Dermis microvascular lymphatic vessel endothelial cell (primary cell): ENCODE data around the gene MELTF. TPM values are rescaled to one million over a fixed set of nuclear protein-coding genes. Genes with fewer than 3 reads are reported as not detected.
A peak's percentile ranks its signal among the peaks of the same experiment; 100 is the strongest.

Source experiments
- DNase-seq, 2 donors: peaks; one replicate each; pipeline versions ENCODE4 v3.0.0 to v3.0.0-alpha.2; 2010; ENCODE audit warnings: low read depth in 2 of 2
- total RNA-seq: library from RNA; depleted of rRNA; stranded (reverse); fragments of >200 nt; gene quantifications from 2 replicates; pipeline ENCODE4 v1.2.1, GENCODE V29; 2014

The MELTF gene
- total RNA-seq, 1 donor from 2014 or later, result 1.9 TPM

GRCh38 chr3:196969134-196969659, 60.4 kb downstream of the MELTF start:
- DNase-seq, result peak; percentile 4 to 38

GRCh38 chr3:196968233-196969133, 61.1 kb downstream of the MELTF start, which contains the start of gene PIGZ:
Gene PIGZ (minus strand): TSS chr3:196968833. CDS start chr3:196952031, 16,802 bp downstream.
- DNase-seq, result peak in 1 of 2 donors; percentile 55

GRCh38 chr3:196967412-196968232, 62.0 kb downstream of the MELTF start:
- DNase-seq, result no peak

GRCh38 chr3:196966526-196967401, 62.9 kb downstream of the MELTF start:
- no peak for DNase-seq

GRCh38 chr3:196965804-196966173, 63.8 kb downstream of the MELTF start:
- no peak for DNase-seq

- no peak for DNase-seq
Measured at GRCh38 chr3:196965112-196965803, 64.4 kb downstream of the MELTF start.

- no peak for DNase-seq
Measured at GRCh38 chr3:196963631-196963953, 66.0 kb downstream of the MELTF start.

GRCh38 chr3:196962930-196963630, 66.5 kb downstream of the MELTF start:
- no peak for DNase-seq

- DNase-seq, result no peak
Measured at GRCh38 chr3:196962108-196962929, 67.3 kb downstream of the MELTF start.

GRCh38 chr3:196954832-196955231, 74.8 kb downstream of the MELTF start:
- no peak for DNase-seq

Other genes with a start within 250 kb of the MELTF start
- 31.2 and 36.2 TPM in 2 replicates for gene SENP5, start 161.9 kb downstream of the MELTF start, total RNA-seq
- gene NCBP2, start 87.3 kb downstream of the MELTF start, total RNA-seq, result 49.3 and 50.3 TPM in 2 replicates
- 2.6 and 4.6 TPM in 2 replicates for gene PIGZ, start 61.0 kb downstream of the MELTF start, total RNA-seq